ENCODE measurements around the gene OLFML1.

The OLFML1 gene

GRCh38 chr11:7545611-7546010 lies 60.3 kb downstream of the OLFML1 start:
- Histone ChIP-seq H3K4me1 (ENCODE audit: control insufficient read depth, insufficient read depth, low read length) (no peaks in the 10 kb centered on the region), H3K9me3 (ENCODE audit: control insufficient read depth in 2 of 2, low read length in 2 of 2) (no peaks in the 10 kb centered on the region), H3K27ac (ENCODE audit: low read length) (no peak overlapping the region), H3K36me3 (ENCODE audit: control insufficient read depth in 2 of 2, insufficient read depth in 2 of 2, low read length in 2 of 2) (no peaks in the 10 kb centered on the region), H3K9ac (ENCODE audit: low read length in 2 of 2) (no peak overlapping the region), H3K27me3 (ENCODE audit: control insufficient read depth in 1 of 2, insufficient read depth in 2 of 2, low read length in 2 of 2) (no peaks in the 10 kb centered on the region), H3K4me3 (ENCODE audit: low read length in 2 of 2) (no peak overlapping the region)

GRCh38 chr11:7546324-7546791 lies 61.1 kb downstream of the OLFML1 start:
- Histone ChIP-seq H3K9ac (ENCODE audit: low read length in 2 of 2) (no peak overlapping the region), H3K36me3 (ENCODE audit: control insufficient read depth in 2 of 2, insufficient read depth in 2 of 2, low read length in 2 of 2) (no peaks in the 10 kb centered on the region), H3K27me3 (ENCODE audit: control insufficient read depth in 1 of 2, insufficient read depth in 2 of 2, low read length in 2 of 2) (no peaks in the 10 kb centered on the region), H3K9me3 (ENCODE audit: control insufficient read depth in 2 of 2, low read length in 2 of 2) (no peaks in the 10 kb centered on the region), H3K4me3 (ENCODE audit: low read length in 2 of 2) (no peak overlapping the region), H3K4me1 (ENCODE audit: control insufficient read depth, insufficient read depth, low read length) (no peaks in the 10 kb centered on the region), H3K27ac (ENCODE audit: low read length) (no peak overlapping the region)

GRCh38 chr11:7547687-7548086 lies 62.4 kb downstream of the OLFML1 start:
- H3K9ac ChIP-seq (ENCODE audit: low read length in 2 of 2), result no peak overlapping the region
- H3K36me3 ChIP-seq (ENCODE audit: control insufficient read depth in 2 of 2, insufficient read depth in 2 of 2, low read length in 2 of 2), result no peaks in the 10 kb centered on the region
- H3K9me3 ChIP-seq (ENCODE audit: control insufficient read depth in 2 of 2, low read length in 2 of 2), result no peaks in the 10 kb centered on the region
- no peak overlapping the region for H3K27ac ChIP-seq (ENCODE audit: low read length)
- no peaks in the 10 kb centered on the region for H3K27me3 ChIP-seq (ENCODE audit: control insufficient read depth in 1 of 2, insufficient read depth in 2 of 2, low read length in 2 of 2)
- no peak overlapping the region for H3K4me3 ChIP-seq (ENCODE audit: low read length in 2 of 2)
- no peaks in the 10 kb centered on the region for H3K4me1 ChIP-seq (ENCODE audit: control insufficient read depth, insufficient read depth, low read length)

- no peaks in the 10 kb centered on the region for H3K9me3 ChIP-seq (ENCODE audit: control insufficient read depth in 2 of 2, low read length in 2 of 2)
- no peaks in the 10 kb centered on the region for H3K4me1 ChIP-seq (ENCODE audit: control insufficient read depth, insufficient read depth, low read length)
- no peak overlapping the region for H3K4me3 ChIP-seq (ENCODE audit: low read length in 2 of 2)
- H3K27me3 ChIP-seq (ENCODE audit: control insufficient read depth in 1 of 2, insufficient read depth in 2 of 2, low read length in 2 of 2), result no peaks in the 10 kb centered on the region
- H3K27ac ChIP-seq (ENCODE audit: low read length), result no peak overlapping the region
- no peak overlapping the region for H3K9ac ChIP-seq (ENCODE audit: low read length in 2 of 2)
- no peaks in the 10 kb centered on the region for H3K36me3 ChIP-seq (ENCODE audit: control insufficient read depth in 2 of 2, insufficient read depth in 2 of 2, low read length in 2 of 2)
Observed at GRCh38 chr11:7548659-7549274, 63.5 kb downstream of the OLFML1 start.

- Histone ChIP-seq H3K4me3 (ENCODE audit: low read length in 2 of 2) (no peak overlapping the region), H3K27me3 (ENCODE audit: control insufficient read depth in 1 of 2, insufficient read depth in 2 of 2, low read length in 2 of 2) (no peaks in the 10 kb centered on the region), H3K9me3 (ENCODE audit: control insufficient read depth in 2 of 2, low read length in 2 of 2) (no peaks in the 10 kb centered on the region), H3K27ac (ENCODE audit: low read length) (no peak overlapping the region), H3K9ac (ENCODE audit: low read length in 2 of 2) (no peak overlapping the region), H3K4me1 (ENCODE audit: control insufficient read depth, insufficient read depth, low read length) (no peaks in the 10 kb centered on the region), H3K36me3 (ENCODE audit: control insufficient read depth in 2 of 2, insufficient read depth in 2 of 2, low read length in 2 of 2) (no peaks in the 10 kb centered on the region)
Observed at GRCh38 chr11:7549681-7550080, 64.4 kb downstream of the OLFML1 start.

- Histone ChIP-seq H3K4me3 (ENCODE audit: low read length in 2 of 2) (no peak overlapping the region), H3K9me3 (ENCODE audit: control insufficient read depth in 2 of 2, low read length in 2 of 2) (no peaks in the 10 kb centered on the region), H3K27ac (ENCODE audit: low read length) (no peak overlapping the region), H3K4me1 (ENCODE audit: control insufficient read depth, insufficient read depth, low read length) (no peaks in the 10 kb centered on the region), H3K36me3 (ENCODE audit: control insufficient read depth in 2 of 2, insufficient read depth in 2 of 2, low read length in 2 of 2) (no peaks in the 10 kb centered on the region), H3K9ac (ENCODE audit: low read length in 2 of 2) (no peak overlapping the region), H3K27me3 (ENCODE audit: control insufficient read depth in 1 of 2, insufficient read depth in 2 of 2, low read length in 2 of 2) (no peaks in the 10 kb centered on the region)
Observed at GRCh38 chr11:7551571-7551970, 66.3 kb downstream of the OLFML1 start.

GRCh38 chr11:7552666-7553065 lies 67.4 kb downstream of the OLFML1 start:
- no peaks in the 10 kb centered on the region for H3K36me3 ChIP-seq (ENCODE audit: control insufficient read depth in 2 of 2, insufficient read depth in 2 of 2, low read length in 2 of 2)
- no peak overlapping the region for H3K4me3 ChIP-seq (ENCODE audit: low read length in 2 of 2)
- H3K27me3 ChIP-seq (ENCODE audit: control insufficient read depth in 1 of 2, insufficient read depth in 2 of 2, low read length in 2 of 2), result no peaks in the 10 kb centered on the region
- H3K9ac ChIP-seq (ENCODE audit: low read length in 2 of 2), result no peak overlapping the region
- no peaks in the 10 kb centered on the region for H3K4me1 ChIP-seq (ENCODE audit: control insufficient read depth, insufficient read depth, low read length)
- no peaks in the 10 kb centered on the region for H3K9me3 ChIP-seq (ENCODE audit: control insufficient read depth in 2 of 2, low read length in 2 of 2)
- H3K27ac ChIP-seq (ENCODE audit: low read length), result no peak overlapping the region

- Histone ChIP-seq H3K9ac (ENCODE audit: low read length in 2 of 2) (no peak overlapping the region), H3K36me3 (ENCODE audit: control insufficient read depth in 2 of 2, insufficient read depth in 2 of 2, low read length in 2 of 2) (no peaks in the 10 kb centered on the region), H3K27ac (ENCODE audit: low read length) (no peak overlapping the region), H3K4me3 (ENCODE audit: low read length in 2 of 2) (no peak overlapping the region), H3K27me3 (ENCODE audit: control insufficient read depth in 1 of 2, insufficient read depth in 2 of 2, low read length in 2 of 2) (no peaks in the 10 kb centered on the region), H3K9me3 (ENCODE audit: control insufficient read depth in 2 of 2, low read length in 2 of 2) (no peaks in the 10 kb centered on the region), H3K4me1 (ENCODE audit: control insufficient read depth, insufficient read depth, low read length) (no peaks in the 10 kb centered on the region)
Observed at GRCh38 chr11:7555052-7555699, 69.9 kb downstream of the OLFML1 start.

GRCh38 chr11:7558046-7558445 lies 72.7 kb downstream of the OLFML1 start:
- Histone ChIP-seq H3K27me3 (ENCODE audit: control insufficient read depth in 1 of 2, insufficient read depth in 2 of 2, low read length in 2 of 2) (no peaks in the 10 kb centered on the region), H3K4me3 (ENCODE audit: low read length in 2 of 2) (no peak overlapping the region), H3K4me1 (ENCODE audit: control insufficient read depth, insufficient read depth, low read length) (no peaks in the 10 kb centered on the region), H3K9me3 (ENCODE audit: control insufficient read depth in 2 of 2, low read length in 2 of 2) (no peaks in the 10 kb centered on the region), H3K36me3 (ENCODE audit: control insufficient read depth in 2 of 2, insufficient read depth in 2 of 2, low read length in 2 of 2) (no peaks in the 10 kb centered on the region), H3K9ac (ENCODE audit: low read length in 2 of 2) (no peak overlapping the region), H3K27ac (ENCODE audit: low read length) (no peak overlapping the region)

- Histone ChIP-seq H3K4me3 (ENCODE audit: low read length in 2 of 2) (no peak overlapping the region), H3K9me3 (ENCODE audit: control insufficient read depth in 2 of 2, low read length in 2 of 2) (no peaks in the 10 kb centered on the region), H3K9ac (ENCODE audit: low read length in 2 of 2) (no peak overlapping the region), H3K4me1 (ENCODE audit: control insufficient read depth, insufficient read depth, low read length) (no peaks in the 10 kb centered on the region), H3K36me3 (ENCODE audit: control insufficient read depth in 2 of 2, insufficient read depth in 2 of 2, low read length in 2 of 2) (no peaks in the 10 kb centered on the region), H3K27ac (ENCODE audit: low read length) (no peak overlapping the region), H3K27me3 (ENCODE audit: control insufficient read depth in 1 of 2, insufficient read depth in 2 of 2, low read length in 2 of 2) (no peaks in the 10 kb centered on the region)
Observed at GRCh38 chr11:7559398-7560283, 74.3 kb downstream of the OLFML1 start.
